Fibroblast of lung (primary cell): ENCODE measurements around the gene TCHP. TPM values are rescaled to one million over a fixed set of nuclear protein-coding genes. Genes with fewer than 3 reads are reported as not detected.

Source experiments
- DNase-seq, 2 donors: peaks; one replicate each; pipeline versions ENCODE4 v3.0.0 to v3.0.0-alpha.2; 2010; ENCODE audit warnings: low read depth in 2 of 2
- H2AFZ ChIP-seq: 2 replicates; pipeline ENCODE4 v1.5.1; 2012; ENCODE audit warnings: low read length, control low read depth, inconsistent platforms
- H3K27ac ChIP-seq: 2 replicates; pipeline ENCODE4 v1.5.1; 2011; ENCODE audit warnings: low read length, control low read depth; ENCODE audit not compliant: insufficient read depth
- H3K27me3 ChIP-seq: 2 replicates; pipeline ENCODE4 v1.5.1; 2011; ENCODE audit warnings: mild to moderate bottlenecking, low read length; ENCODE audit not compliant: control insufficient read depth, insufficient read depth
- H3K36me3 ChIP-seq: 2 replicates; pipeline ENCODE4 v1.5.1; 2011; ENCODE audit warnings: low read length; ENCODE audit not compliant: control insufficient read depth, insufficient read depth
- H3K4me1 ChIP-seq: 2 replicates; pipeline ENCODE4 v1.5.1; 2011; ENCODE audit warnings: low read length; ENCODE audit not compliant: control insufficient read depth, insufficient read depth; ENCODE audit errors: extremely low read depth
- H3K4me2 ChIP-seq: 2 replicates; pipeline ENCODE4 v1.5.1; 2011; ENCODE audit warnings: low read length, control low read depth; ENCODE audit not compliant: insufficient read depth; ENCODE audit errors: extremely low read depth
- H3K4me3 ChIP-seq, 4 experiments: fragments of 200-600 bp in 1 of 4; sonication (generic) in 1 of 4; replicated peaks in 1 of 4; 2 replicates each; pipeline ENCODE4 v1.5.1; 2011 to 2016; ENCODE audit warnings: low read length in 4 of 4, low read depth in 3 of 4, mild to moderate bottlenecking in 3 of 4, control low read depth in 2 of 4, inconsistent platforms in 1 of 4, mixed read lengths in 1 of 4; ENCODE audit not compliant: insufficient read depth in 1 of 4; ENCODE audit errors: control extremely low read depth in 1 of 4
- H3K79me2 ChIP-seq: 2 replicates; pipeline ENCODE4 v1.5.1; 2012; ENCODE audit warnings: mild to moderate bottlenecking, low read length, inconsistent platforms; ENCODE audit not compliant: control insufficient read depth, insufficient read depth
- H3K9ac ChIP-seq: 2 replicates; pipeline ENCODE4 v1.5.1; 2011; ENCODE audit warnings: mild to moderate bottlenecking, low read length, control low read depth; ENCODE audit not compliant: insufficient read depth
- H3K9me3 ChIP-seq: 2 replicates; pipeline ENCODE4 v1.5.1; 2012; ENCODE audit warnings: low read depth, low read length; ENCODE audit not compliant: control insufficient read depth, insufficient read depth
- H4K20me1 ChIP-seq: 2 replicates; pipeline ENCODE4 v1.5.1; 2011; ENCODE audit warnings: low read length; ENCODE audit not compliant: control insufficient read depth, insufficient read depth; ENCODE audit errors: extremely low read depth
- CTCF ChIP-seq, 2 donors: IDR thresholded peaks in 1 of 2; conservative IDR thresholded peaks in 1 of 2; 1 replicate in 1 of 2; 2 replicates in 1 of 2; pipeline ENCODE4 v1.5.1; 2011 to 2012; ENCODE audit warnings: low read length in 2 of 2, control low read depth in 1 of 2, inconsistent platforms in 1 of 2, low read depth in 1 of 2, mild to moderate bottlenecking in 1 of 2
- EZH2 ChIP-seq: IDR thresholded peaks from 2 replicates; pipeline ENCODE4 v1.5.1; 2012; ENCODE audit warnings: low read length, control low read depth, mild to moderate bottlenecking; ENCODE audit errors: missing control alignments
- polyA plus RNA-seq, 2 donors: library from polyadenylated mRNA; depleted of rRNA in 1 of 2; stranded (reverse) in 1 of 2; unstranded in 1 of 2; fragments of >200 nt; gene quantifications; 2 replicates each; pipeline ENCODE4 v1.2.1, GENCODE V29; 2011 to 2012; ENCODE audit warnings: missing spikeins in 1 of 2
- total RNA-seq: library from RNA; depleted of rRNA; stranded (reverse); fragments of >200 nt; gene quantifications from 2 replicates; pipeline ENCODE4 v1.2.1, GENCODE V29; 2014

TCHP gene
- total and polyA plus RNA-seq, 2 donors (not counting 1 experiment from before 2014, with no cell fraction given) = 9.4 to 10.3 TPM

- Histone ChIP-seq H3K9ac (no peak overlapping the region), H2AFZ (no peak overlapping the region), H3K4me2 (no peak overlapping the region), H3K27ac (no peak overlapping the region), H3K4me3 (no peak overlapping the region), H3K27me3 (no peaks in the 10 kb centered on the region), H3K4me1 (peaks cover 2% of the 10 kb centered on the region), H4K20me1 (no peaks in the 10 kb centered on the region), H3K9me3 (no peaks in the 10 kb centered on the region), H3K79me2 (no peaks in the 10 kb centered on the region), H3K36me3 (peaks cover 8% of the 10 kb centered on the region)
- TF ChIP-seq EZH2 (no peak), CTCF (conservative IDR thresholded peaks at IDR 0.05 in 1 of 2, IDR thresholded peaks at IDR 0.05 in 1 of 2; ENCODE audit: low read depth in 1 of 2, low read length in 2 of 2) (no peak)
- DNase-seq = no peak
Measured at GRCh38 chr12:109958374-109958773, 58.3 kb downstream of the TCHP start.

- Histone ChIP-seq H4K20me1 (no peaks in the 10 kb centered on the region), H3K36me3 (peaks cover 8% of the 10 kb centered on the region), H3K27me3 (no peaks in the 10 kb centered on the region), H3K9ac (no peak overlapping the region), H3K79me2 (no peaks in the 10 kb centered on the region), H3K4me3 (no peak overlapping the region), H2AFZ (no peak overlapping the region), H3K4me1 (peaks cover 2% of the 10 kb centered on the region), H3K4me2 (no peak overlapping the region), H3K9me3 (no peaks in the 10 kb centered on the region), H3K27ac (no peak overlapping the region)
- no peak for DNase-seq
- TF ChIP-seq EZH2 (no peak), CTCF (conservative IDR thresholded peaks at IDR 0.05 in 1 of 2, IDR thresholded peaks at IDR 0.05 in 1 of 2; ENCODE audit: low read depth in 1 of 2, low read length in 2 of 2) (no peak)
Measured at GRCh38 chr12:109959411-109960093, 59.5 kb downstream of the TCHP start.

GRCh38 chr12:109961201-109961600, 61.1 kb downstream of the TCHP start:
- H3K36me3 ChIP-seq = peaks cover 8% of the 10 kb centered on the region
- no peak overlapping the region for H3K9ac ChIP-seq
- no peaks in the 10 kb centered on the region for H3K79me2 ChIP-seq
- peak in 1 of 2 donors; percentile 86 for DNase-seq
- H2AFZ ChIP-seq = no peak overlapping the region
- H3K9me3 ChIP-seq = no peaks in the 10 kb centered on the region
- peaks cover 2% of the 10 kb centered on the region for H3K4me1 ChIP-seq
- H3K27ac ChIP-seq = peak overlapping the region; percentile 36
- no peaks in the 10 kb centered on the region for H4K20me1 ChIP-seq
- no peak overlapping the region for H3K4me3 ChIP-seq
- H3K4me2 ChIP-seq = no peak overlapping the region
- no peaks in the 10 kb centered on the region for H3K27me3 ChIP-seq
- TF ChIP-seq CTCF (conservative IDR thresholded peaks at IDR 0.05 in 1 of 2, IDR thresholded peaks at IDR 0.05 in 1 of 2; ENCODE audit: low read depth in 1 of 2, low read length in 2 of 2) (no peak), EZH2 (no peak)
